HG02763 (cell line): ENCODE results near the gene SDC4.

ENCODE experiments used
- ATAC-seq: cut with Tn5 transposase; IDR thresholded peaks from one replicate; pipeline ENCODE4 v1.9.1; 2021; ENCODE audit warnings: mild to moderate bottlenecking, moderate library complexity; ENCODE audit not compliant: unreplicated experiment

The SDC4 gene

DNA sequence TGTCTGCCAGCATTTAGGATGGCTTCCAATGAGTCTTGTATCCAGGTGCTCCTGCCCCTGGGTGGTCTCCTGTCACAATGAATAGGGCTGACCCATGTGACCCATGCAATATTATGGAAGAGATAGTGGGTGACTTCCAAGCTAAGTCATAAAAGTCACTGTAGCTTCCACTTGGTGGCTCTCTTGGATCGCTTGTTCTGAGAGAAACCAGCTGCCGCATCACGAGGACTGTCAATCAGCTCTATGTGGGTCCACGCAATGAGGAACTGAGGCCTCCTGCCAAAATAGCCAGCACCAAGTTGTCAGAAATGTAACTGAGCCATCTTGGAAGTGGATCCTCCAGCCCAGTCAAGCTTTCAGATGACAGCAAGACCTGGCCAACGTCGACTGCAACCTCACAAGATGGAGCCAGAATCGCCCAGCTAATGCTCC, 25.3 kb downstream of the SDC4 start:
- no peak for ATAC-seq

- no peak for ATAC-seq
Measured at GRCh38 chr20:45320948-45321595, 27.2 kb downstream of the SDC4 start.

- no peak for ATAC-seq
Measured at GRCh38 chr20:45318948-45319347, 29.3 kb downstream of the SDC4 start.

GRCh38 chr20:45318386-45318939, 29.8 kb downstream of the SDC4 start:
- no peak for ATAC-seq

- no peak for ATAC-seq
Measured at GRCh38 chr20:45317826-45318225, 30.4 kb downstream of the SDC4 start.

DNA sequence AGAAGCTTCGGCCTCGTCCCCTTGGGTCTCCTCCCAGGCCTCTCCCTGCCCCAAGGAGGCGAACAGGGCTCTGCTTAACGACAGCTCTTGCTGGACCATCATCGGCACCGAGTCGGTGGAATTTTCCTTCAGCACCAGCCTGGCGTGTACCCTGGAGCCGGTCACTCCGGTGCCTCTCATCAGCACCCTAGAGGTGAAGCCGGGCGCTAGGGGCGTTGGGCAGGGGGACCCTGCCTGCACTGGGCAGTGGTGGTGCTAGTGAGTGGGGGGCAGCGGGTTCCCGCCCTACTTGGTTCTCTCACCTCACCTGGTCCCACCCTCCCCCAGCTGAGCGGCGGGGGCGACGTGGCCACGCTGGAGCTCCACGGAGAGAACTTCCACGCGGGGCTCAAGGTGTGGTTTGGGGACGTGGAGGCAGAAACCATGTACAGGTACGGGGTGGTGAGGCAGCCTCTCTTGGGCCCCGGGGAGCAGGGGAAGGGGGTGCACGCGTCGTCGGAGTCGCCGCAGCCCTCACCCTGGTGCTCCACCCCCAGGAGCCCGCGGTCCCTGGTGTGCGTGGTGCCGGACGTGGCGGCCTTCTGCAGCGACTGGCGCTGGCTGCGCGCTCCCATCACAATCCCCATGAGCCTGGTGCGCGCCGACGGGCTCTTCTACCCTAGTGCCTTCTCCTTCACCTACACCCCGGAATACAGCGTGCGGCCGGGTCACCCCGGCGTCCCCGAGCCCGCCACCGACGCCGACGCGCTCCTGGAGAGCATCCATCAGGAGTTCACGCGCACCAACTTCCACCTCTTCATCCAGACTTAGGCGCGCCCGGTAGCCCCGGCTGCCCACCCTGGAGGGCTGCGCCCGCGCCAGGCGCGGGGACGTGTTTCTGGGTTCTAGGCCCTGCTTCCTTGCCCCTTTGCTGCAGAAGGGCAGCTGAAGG, 31.8 kb downstream of the SDC4 start:
- no peak for ATAC-seq

DNA sequence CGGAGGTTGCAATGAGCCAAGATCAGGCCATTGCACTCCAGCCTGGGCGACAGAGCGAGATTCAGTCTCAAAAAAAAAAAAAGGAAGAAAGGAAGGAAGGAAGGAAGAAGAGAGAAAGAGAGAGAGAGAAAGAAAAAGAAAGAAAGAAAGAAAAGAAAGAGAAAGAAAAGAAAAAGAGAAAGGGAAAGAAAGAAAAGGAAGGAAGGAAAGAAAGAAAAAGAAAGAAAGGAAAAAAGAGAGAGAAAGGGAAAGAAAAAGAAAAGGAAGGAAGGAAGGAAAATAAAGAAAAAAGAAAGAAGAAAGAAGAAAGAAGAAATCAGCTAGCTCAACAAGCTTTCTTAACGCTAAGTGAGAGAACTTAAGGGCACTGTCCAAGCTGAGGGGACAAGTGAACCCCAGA, 32.6 kb downstream of the SDC4 start:
- ATAC-seq, result no peak

DNA sequence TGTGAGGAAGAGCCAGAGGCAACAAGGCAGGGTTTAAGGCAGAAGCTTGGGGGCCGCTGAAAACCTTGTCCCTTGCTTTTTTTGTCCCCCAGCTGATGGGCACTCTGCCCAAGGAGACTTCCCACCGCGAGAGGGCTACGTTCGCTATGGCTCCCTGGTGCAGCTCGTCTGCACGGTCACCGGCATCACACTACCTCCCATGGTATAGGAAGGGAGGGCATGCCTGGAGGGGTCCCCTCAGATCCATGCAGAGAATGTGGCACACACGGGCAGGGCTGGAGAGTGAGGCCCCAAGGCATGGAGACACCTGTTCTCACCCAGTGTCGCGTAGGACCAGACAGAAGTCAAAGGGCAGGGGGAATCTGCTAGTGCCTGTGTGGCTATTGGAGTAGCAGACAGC, 34.3 kb downstream of the SDC4 start:
- no peak for ATAC-seq

GRCh38 chr20:45313065-45313695, 35.0 kb downstream of the SDC4 start:
- ATAC-seq, result no peak

- no peak for ATAC-seq
Measured at GRCh38 chr20:45312241-45312640, 36.0 kb downstream of the SDC4 start.

- ATAC-seq, result no peak
Measured at GRCh38 chr20:45311589-45312211, 36.5 kb downstream of the SDC4 start.

DNA sequence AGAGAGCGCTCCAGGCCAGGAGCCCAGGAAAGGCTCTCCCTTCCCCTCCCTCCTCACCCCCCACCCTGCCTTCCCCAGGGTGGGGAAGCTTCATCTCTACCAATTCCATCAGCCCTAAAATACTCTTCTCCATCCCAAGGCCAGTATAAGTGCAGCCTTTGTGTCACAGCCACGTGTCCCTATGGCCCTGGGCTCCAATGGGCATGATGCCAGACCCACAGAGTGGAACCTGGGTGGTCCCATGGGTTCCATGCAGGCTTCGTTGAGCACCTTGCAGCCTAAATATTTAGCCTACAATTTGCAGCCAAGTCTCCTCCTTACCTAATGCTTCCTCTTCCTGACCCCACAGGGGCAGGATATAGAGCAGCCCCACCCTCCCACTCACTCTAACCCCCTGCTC, 39.1 kb downstream of the SDC4 start:
- no peak for ATAC-seq

GRCh38 chr20:45308117-45308778, 40.0 kb downstream of the SDC4 start, which contains the start of gene MATN4:
MATN4 (minus strand) TSS chr20:45308299; CDS start chr20:45305582, 2,717 bp downstream.
- no peak for ATAC-seq

GRCh38 chr20:45307076-45307640, 41.1 kb downstream of the SDC4 start:
- no peak for ATAC-seq

DNA sequence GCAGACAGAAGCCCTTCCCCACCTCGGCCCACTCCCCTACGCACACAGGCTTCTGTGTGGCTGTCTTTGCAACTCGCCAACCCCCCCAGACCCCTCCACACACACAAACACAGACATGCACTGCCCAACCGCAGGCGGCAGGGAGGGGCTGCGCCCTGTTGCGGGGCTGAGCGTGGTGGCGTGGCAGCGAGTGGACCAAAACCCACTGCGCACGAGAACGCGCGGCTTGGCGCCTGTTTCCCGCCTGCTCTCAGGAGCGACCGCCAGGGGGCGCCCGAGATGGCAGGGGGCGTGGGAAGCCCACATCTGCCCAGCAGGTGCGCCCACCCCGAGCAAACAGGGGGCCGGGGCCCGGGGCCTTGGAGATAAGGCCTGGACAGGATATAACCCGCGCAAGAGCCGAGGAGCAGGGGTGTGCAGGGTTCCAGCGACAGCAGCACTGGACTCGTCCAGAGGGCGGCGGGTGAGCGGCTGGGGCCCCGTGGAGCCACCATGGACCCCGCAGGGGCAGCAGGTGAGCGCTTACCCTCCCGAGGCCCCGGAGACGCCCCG, 41.7 kb downstream of the SDC4 start, which contains the start of gene RBPJL:
TSS of gene RBPJL (plus strand) at position 410 of the 552 bp plus-strand sequence. CDS start at position 493, 83 bp downstream.
- ATAC-seq, result no peak

DNA sequence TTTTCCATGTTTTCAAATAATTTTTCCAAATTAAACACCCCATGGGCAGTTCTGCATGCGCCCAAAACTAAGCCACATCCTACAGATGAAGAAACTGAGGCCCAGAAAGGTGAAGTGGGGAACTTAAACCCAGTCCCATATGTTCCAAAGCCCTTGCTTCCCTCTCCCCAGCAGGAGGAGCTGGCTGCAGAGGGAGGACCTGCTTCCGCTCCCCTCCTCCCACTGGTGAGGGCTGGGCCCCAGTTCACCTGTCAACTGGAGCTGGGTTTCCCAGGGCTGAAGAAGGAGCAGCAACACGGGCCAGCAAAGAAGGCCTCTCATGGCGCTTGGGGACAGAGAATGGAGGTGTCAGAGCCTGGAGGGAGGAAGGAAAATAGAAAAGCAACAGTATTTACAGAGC, 43.0 kb downstream of the SDC4 start:
- ATAC-seq, result no peak

DNA sequence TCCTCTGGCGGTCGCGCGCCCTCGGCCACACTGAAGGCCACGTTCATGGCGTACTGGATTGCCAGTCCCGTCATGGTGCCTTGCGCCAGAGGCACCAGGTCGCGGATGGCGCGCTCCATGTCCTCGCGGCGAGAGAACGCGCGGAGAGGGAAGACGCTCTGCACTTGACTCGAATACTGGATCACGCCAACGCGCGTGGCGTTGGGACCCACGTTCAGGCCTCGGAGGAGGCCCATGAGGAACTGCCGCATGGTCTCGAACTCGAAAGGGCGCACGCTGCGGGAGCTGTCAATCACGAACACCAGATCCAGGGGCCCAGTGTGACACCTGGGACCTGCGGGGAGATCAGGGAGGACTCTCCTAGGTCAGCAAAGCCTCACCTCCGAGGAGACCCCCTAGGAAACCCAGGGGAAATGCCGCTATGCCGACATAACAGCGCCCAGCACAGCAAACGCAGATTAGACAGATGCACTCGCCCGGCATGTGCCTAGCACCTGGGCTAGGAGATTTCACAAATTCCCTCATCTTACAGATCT, 43.7 kb downstream of the SDC4 start:
- no peak for ATAC-seq

DNA sequence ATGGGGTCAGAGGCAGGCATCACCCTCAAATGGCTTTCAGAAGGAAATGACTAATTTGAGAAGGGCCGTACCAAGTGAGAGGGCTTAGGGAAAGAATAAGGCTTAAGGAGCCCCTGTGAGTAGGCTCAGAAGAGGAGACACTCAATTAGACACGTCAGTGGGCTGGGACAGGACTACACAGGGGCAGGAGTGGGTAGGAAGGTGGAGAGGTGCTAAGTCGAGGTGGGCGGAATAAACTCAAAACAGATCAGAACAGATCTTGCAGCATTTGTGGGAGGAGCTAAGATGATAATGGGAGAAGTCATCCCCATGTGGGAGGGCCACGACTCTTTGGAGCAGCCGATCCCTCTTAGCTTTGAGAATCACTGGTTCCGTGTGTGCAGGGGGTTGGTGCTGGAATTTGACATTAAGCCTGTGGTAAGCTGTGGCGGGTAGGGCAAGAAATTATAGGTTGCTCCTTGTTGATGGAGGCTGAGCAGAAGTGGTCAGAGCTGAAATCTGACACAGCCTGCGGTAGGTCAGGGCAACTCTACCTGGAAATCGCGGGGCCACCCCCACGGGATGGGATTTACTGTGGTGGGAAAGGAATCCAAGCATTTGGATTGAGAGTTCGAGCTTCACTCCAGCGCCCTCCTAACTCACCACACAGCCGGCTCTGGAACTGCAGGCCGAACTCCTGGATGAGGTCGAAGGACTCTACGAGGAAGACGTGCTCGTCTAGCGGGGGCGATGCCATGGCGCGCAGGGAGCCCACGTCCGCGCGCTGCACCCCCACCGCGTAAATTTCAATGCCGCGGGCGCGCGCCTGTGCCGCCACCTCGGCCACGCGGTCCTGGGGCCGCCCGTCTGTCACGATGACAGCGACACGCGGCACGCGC, 44.4 kb downstream of the SDC4 start:
- no peak for ATAC-seq
